BJ (cell line): Measurements from ENCODE around the gene ACTBL2. TPM values are rescaled to one million over a fixed set of nuclear protein-coding genes. Genes with fewer than 3 reads are reported as not detected.
"Not testable (repeated sequence)": the region's sequence is repeated elsewhere in the genome, so short reads cannot be mapped to it uniquely, and the experiment has no call there.

Experiments used
- CTCF ChIA-PET: fragments of 350-600 bp; formaldehyde crosslinking; extraction: SDS; loops from one replicate; lab custom pipeline; 2021; ENCODE audit warnings: antibody characterized with exemption, inconsistent platforms; lab: Yijun Ruan, JAX
- POLR2A ChIA-PET: fragments of 300-600 bp; sonication (Branson Sonifier 250); formaldehyde crosslinking; extraction: SDS; loops from one replicate; lab custom pipeline; 2021; ENCODE audit warnings: antibody characterized with exemption; lab: Charles Lee
- DNase-seq: peaks from one replicate; pipeline ENCODE4 v3.0.0-alpha.2; 2011; ENCODE audit warnings: low read depth
- H3K27me3 ChIP-seq: 2 replicates; pipeline ENCODE4 v1.6.0; 2011; ENCODE audit warnings: low read length; ENCODE audit not compliant: control insufficient read depth, insufficient read depth
- H3K36me3 ChIP-seq: 2 replicates; pipeline ENCODE4 v1.5.1; 2011; ENCODE audit warnings: low read length; ENCODE audit not compliant: control insufficient read depth, insufficient read depth
- H3K4me3 ChIP-seq: 2 replicates; pipeline ENCODE4 v1.5.1; 2011; ENCODE audit warnings: low read depth, mild to moderate bottlenecking, control low read depth, low read length
- CTCF ChIP-seq: IDR thresholded peaks from 2 replicates; pipeline ENCODE4 v1.5.1; 2011; ENCODE audit warnings: low read depth, mild to moderate bottlenecking, control low read depth, inconsistent platforms, low read length, moderate library complexity; ENCODE audit not compliant: insufficient read depth
- polyA plus RNA-seq: library from polyadenylated mRNA; depleted of rRNA; stranded (reverse); fragments of >200 nt; gene quantifications from 2 replicates; pipeline ENCODE4 v1.2.3, GENCODE V29; 2011

The ACTBL2 gene
- polyA plus RNA-seq, 1 experiment, result 0.05 TPM

DNA sequence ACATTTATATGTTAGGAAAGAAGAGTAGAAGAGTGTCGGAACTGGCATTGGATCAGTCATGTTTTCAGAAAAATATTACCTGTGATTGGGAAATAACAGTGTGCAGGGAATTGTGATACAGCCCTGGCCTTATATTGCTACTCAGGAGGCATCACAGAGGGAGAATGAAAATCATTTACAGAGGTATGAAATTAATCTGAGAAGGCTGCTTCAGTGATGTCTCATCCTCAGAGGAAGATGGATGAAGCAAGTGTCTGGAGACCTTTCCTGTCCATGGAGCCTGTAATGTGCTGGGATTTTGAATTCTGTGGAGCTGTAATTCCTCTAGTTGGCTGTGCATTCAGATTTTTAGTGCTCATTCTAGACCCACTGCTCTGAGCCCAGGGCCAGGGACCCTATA, 3.8 kb downstream of the ACTBL2 start:
- POLR2A ChIA-PET, result no interaction called here
- Histone ChIP-seq H3K27me3 (no peaks in the 10 kb centered on the region), H3K36me3 (no peaks in the 10 kb centered on the region), H3K4me3 (no peak overlapping the region)
- no peak for DNase-seq
- CTCF ChIA-PET, result no interaction called here
- no peak for TF ChIP-seq CTCF

DNA sequence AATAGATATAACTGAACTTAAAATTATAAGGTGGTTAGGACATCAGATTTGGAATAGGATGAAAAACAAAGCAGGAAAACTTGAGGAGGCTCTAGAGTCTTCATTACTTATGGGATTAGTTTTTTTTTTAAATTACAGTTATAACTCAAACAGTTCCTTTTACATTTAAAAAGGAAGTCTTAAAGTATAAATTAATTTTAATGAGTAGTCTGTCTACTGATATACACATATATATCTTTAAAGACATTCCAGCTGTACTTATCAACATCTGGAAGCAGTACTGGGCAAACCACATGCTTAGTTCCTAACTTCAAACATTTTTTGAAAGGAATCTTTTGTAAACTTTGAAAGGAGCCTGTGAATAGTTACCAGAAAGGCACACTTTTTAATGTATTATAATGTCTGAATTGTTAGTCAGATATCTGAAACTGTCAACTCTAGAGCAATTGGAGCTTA, 6.0 kb downstream of the ACTBL2 start:
- Histone ChIP-seq H3K4me3 (no peak overlapping the region), H3K36me3 (no peaks in the 10 kb centered on the region), H3K27me3 (no peaks in the 10 kb centered on the region)
- no peak for DNase-seq
- CTCF ChIA-PET, result interaction anchor here (1.4 kb wide), 1 partner anchor 179 kb away, joined by 4 read pairs; no protein-coding TSS in a partner anchor
- no peak for TF ChIP-seq CTCF
- POLR2A ChIA-PET, result no interaction called here

- Histone ChIP-seq H3K27me3 (peaks cover 2% of the 10 kb centered on the region; the same call in 1 of the 2 replicates), H3K36me3 (no peaks in the 10 kb centered on the region), H3K4me3 (no peak overlapping the region)
- ChIA-PET CTCF (interaction anchor here (1.0 to 1.3 kb wide), 4 partner anchors 20 to 29 kb away, joined by 3 to 4 read pairs (median 4); no protein-coding TSS in a partner anchor), POLR2A (no interaction called here)
- no peak for TF ChIP-seq CTCF
- DNase-seq, result no peak
Observed at GRCh38 chr5:57470339-57470738, 12.3 kb downstream of the ACTBL2 start.

- Histone ChIP-seq H3K36me3 (no peaks in the 10 kb centered on the region), H3K27me3 (peaks cover 2% of the 10 kb centered on the region; the same call in 1 of the 2 replicates), H3K4me3 (no peak overlapping the region)
- peak; percentile 46 for DNase-seq
- ChIA-PET CTCF (no interaction called here), POLR2A (no interaction called here)
- no peak for TF ChIP-seq CTCF
Observed at GRCh38 chr5:57468481-57469163, 14.0 kb downstream of the ACTBL2 start.

- POLR2A ChIA-PET, result no interaction called here
Observed at GRCh38 chr5:57466544-57466943, 16.1 kb downstream of the ACTBL2 start.

DNA sequence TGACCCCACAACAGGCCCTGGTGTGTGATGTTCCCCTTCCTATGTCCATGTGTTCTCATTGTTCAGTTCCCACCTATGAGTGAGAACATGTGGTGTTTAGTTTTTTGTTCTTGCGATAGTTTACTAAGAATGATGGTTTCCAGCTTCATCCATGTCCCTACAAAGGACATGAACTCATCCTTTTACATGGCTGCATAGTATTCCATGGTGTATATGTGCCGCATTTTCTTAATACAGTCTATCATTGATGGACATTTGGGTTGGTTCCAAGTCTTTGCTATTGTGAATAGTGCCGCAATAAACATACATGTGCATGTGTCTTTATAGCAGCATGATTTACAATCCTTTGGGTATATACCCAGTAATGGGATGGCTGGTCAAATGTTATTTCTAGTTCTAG, 22.6 kb downstream of the ACTBL2 start:
- H3K4me3 ChIP-seq, DNase-seq, CTCF ChIA-PET, POLR2A ChIA-PET, H3K27me3 ChIP-seq, H3K36me3 ChIP-seq: not testable (repeated sequence)

More at GRCh38 chr5:57466544-57466943, 16.1 kb downstream of the ACTBL2 start:
- H3K36me3 ChIP-seq, result no peaks in the 10 kb centered on the region
- H3K27me3 ChIP-seq, result peaks cover 2% of the 10 kb centered on the region; the same call in 1 of the 2 replicates
- DNase-seq, result no peak
- CTCF ChIA-PET, result interaction anchor here (1.8 kb wide), 1 partner anchor 11 kb away, joined by 6 read pairs; no protein-coding TSS in a partner anchor
- H3K4me3 ChIP-seq, result no peak overlapping the region
- TF ChIP-seq CTCF, result no peak
